HepG2 (cell line): ENCODE results near the gene ARSB. TPM values are rescaled to one million over a fixed set of nuclear protein-coding genes. Genes with fewer than 3 reads are reported as not detected.

Experiments
- ADNP ChIP-seq: sonication (generic); formaldehyde crosslinking; IDR thresholded peaks from 2 replicates; pipeline ENCODE4 v1.4.0; 2020; ENCODE audit warnings: missing genetic modification reagents
- RARA ChIP-seq: IDR thresholded peaks from 2 replicates; pipeline ENCODE4 v1.6.1; 2016; ENCODE audit warnings: missing genetic modification reagents, missing compliant biosample characterization
- RORA ChIP-seq: sonication (generic); formaldehyde crosslinking; IDR thresholded peaks from 2 replicates; pipeline ENCODE4 v1.5.0; 2020; ENCODE audit warnings: mild to moderate bottlenecking, missing genetic modification reagents, moderate library complexity
- SCMH1 ChIP-seq: sonication (generic); formaldehyde crosslinking; IDR thresholded peaks from 2 replicates; pipeline ENCODE4 v1.9.0; 2021; ENCODE audit warnings: missing genetic modification reagents, mild to moderate bottlenecking, borderline replicate concordance
- ZBTB2 ChIP-seq: sonication (generic); formaldehyde crosslinking; IDR thresholded peaks from 2 replicates; pipeline ENCODE4 v1.8.0; 2022; ENCODE audit warnings: low read depth, missing genetic modification reagents
- ZBTB20 ChIP-seq: sonication (generic); formaldehyde crosslinking; IDR thresholded peaks from 2 replicates; pipeline ENCODE4 v1.8.1; 2023; ENCODE audit warnings: missing genetic modification reagents, low read depth, mild to moderate bottlenecking, borderline replicate concordance
- ZC3H4 ChIP-seq: sonication (generic); formaldehyde crosslinking; IDR thresholded peaks from 2 replicates; pipeline ENCODE4 v1.4.0; 2020; ENCODE audit warnings: missing genetic modification reagents, borderline replicate concordance
- ZNF136 ChIP-seq: sonication (generic); formaldehyde crosslinking; IDR thresholded peaks from 2 replicates; pipeline ENCODE4 v1.8.1; 2022; ENCODE audit warnings: low read depth, mild to moderate bottlenecking, moderate library complexity, missing genetic modification reagents
- ZNF691 ChIP-seq: sonication (generic); formaldehyde crosslinking; IDR thresholded peaks from 2 replicates; pipeline ENCODE4 v1.4.0; 2020; ENCODE audit warnings: missing genetic modification reagents, low read depth, mild to moderate bottlenecking, borderline replicate concordance
- polyA plus RNA-seq, 8 experiments: library from polyadenylated mRNA; depleted of rRNA in 3 of 8; stranded (reverse) in 7 of 8; unstranded in 1 of 8; fragments of >200 nt; fragmentation: Illumina TruSeq in 4 of 8; extraction: Trizol in 4 of 8; gene quantifications; 2 replicates each; pipeline versions ENCODE4 v1.2.1 to v1.2.3, GENCODE V29; 2011 to 2016; ENCODE audit warnings: low read depth in 4 of 8, missing spikeins in 1 of 8, mixed read lengths in 1 of 8; ENCODE audit not compliant: insufficient read depth in 1 of 8
- total RNA-seq, 5 experiments: library from RNA; depleted of rRNA; stranded (reverse); fragments of >200 nt; fragmentation: Illumina TruSeq; extraction: Trizol; gene quantifications; 2 replicates each; pipeline ENCODE4 v1.2.3, GENCODE V29; 2016; ENCODE audit warnings: low read depth in 1 of 5
- TF ChIP-seq, protein P1 (sequence below): sonication (generic); formaldehyde crosslinking; IDR thresholded peaks from 2 replicates; pipeline ENCODE4 v1.5.1; 2020; ENCODE audit warnings: mild to moderate bottlenecking, moderate library complexity, missing genetic modification reagents
- TF ChIP-seq, protein P2 (sequence below): sonication (generic); formaldehyde crosslinking; IDR thresholded peaks from 2 replicates; pipeline ENCODE4 v1.9.0; 2021; ENCODE audit warnings: mild to moderate bottlenecking, missing genetic modification reagents
- TF ChIP-seq, protein P3 (sequence below), 2 experiments: fragments of 450-650 bp in 1 of 2; sonication (generic) in 1 of 2; formaldehyde crosslinking; IDR thresholded peaks; 2 replicates each; pipeline versions ENCODE4 v1.5.0 to v1.8.0; 2020 to 2022; ENCODE audit warnings: mild to moderate bottlenecking in 1 of 2, missing genetic modification reagents in 1 of 2
- TF ChIP-seq, protein P4 (sequence below): sonication (generic); formaldehyde crosslinking; IDR thresholded peaks from 2 replicates; pipeline ENCODE4 v1.5.0; 2020; ENCODE audit warnings: missing genetic modification reagents

The ARSB gene
- total and polyA plus RNA-seq, 2 of the 13 experiments (the other 11 are each of a cell fraction or from before 2014, with no cell fraction given), result 52.6 to 66.4 TPM

DNA sequence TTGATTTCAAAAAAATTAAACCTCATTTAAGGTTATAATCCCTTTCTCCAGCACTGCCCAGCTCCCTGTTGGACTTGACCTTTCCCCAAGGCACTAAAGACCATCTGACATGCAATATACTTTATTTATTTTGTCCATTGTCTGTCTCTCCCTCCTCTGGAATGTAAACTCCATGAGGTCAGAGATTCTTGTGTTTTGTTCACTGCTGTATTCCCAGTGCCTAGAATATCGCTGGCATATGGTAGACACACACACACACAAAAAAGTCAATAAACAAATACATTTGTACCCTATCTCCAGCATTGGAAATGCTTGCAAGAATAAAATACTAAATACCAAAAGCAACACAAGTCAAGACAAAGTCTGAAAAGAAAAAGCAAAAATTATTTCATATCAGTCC, 17.3 kb upstream of the ARSB start (continued):
- TF ChIP-seq, protein P1, sequence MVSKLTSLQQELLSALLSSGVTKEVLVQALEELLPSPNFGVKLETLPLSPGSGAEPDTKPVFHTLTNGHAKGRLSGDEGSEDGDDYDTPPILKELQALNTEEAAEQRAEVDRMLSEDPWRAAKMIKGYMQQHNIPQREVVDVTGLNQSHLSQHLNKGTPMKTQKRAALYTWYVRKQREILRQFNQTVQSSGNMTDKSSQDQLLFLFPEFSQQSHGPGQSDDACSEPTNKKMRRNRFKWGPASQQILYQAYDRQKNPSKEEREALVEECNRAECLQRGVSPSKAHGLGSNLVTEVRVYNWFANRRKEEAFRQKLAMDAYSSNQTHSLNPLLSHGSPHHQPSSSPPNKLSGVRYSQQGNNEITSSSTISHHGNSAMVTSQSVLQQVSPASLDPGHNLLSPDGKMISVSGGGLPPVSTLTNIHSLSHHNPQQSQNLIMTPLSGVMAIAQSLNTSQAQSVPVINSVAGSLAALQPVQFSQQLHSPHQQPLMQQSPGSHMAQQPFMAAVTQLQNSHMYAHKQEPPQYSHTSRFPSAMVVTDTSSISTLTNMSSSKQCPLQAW, result no peak
- no peak for TF ChIP-seq ZNF136 (CRISPR knock-in tag)
- peak; percentile 91 for TF ChIP-seq RARA
- TF ChIP-seq SCMH1 (CRISPR knock-in tag), result no peak
- no peak for TF ChIP-seq ADNP (CRISPR knock-in tag)
- TF ChIP-seq, protein P2, sequence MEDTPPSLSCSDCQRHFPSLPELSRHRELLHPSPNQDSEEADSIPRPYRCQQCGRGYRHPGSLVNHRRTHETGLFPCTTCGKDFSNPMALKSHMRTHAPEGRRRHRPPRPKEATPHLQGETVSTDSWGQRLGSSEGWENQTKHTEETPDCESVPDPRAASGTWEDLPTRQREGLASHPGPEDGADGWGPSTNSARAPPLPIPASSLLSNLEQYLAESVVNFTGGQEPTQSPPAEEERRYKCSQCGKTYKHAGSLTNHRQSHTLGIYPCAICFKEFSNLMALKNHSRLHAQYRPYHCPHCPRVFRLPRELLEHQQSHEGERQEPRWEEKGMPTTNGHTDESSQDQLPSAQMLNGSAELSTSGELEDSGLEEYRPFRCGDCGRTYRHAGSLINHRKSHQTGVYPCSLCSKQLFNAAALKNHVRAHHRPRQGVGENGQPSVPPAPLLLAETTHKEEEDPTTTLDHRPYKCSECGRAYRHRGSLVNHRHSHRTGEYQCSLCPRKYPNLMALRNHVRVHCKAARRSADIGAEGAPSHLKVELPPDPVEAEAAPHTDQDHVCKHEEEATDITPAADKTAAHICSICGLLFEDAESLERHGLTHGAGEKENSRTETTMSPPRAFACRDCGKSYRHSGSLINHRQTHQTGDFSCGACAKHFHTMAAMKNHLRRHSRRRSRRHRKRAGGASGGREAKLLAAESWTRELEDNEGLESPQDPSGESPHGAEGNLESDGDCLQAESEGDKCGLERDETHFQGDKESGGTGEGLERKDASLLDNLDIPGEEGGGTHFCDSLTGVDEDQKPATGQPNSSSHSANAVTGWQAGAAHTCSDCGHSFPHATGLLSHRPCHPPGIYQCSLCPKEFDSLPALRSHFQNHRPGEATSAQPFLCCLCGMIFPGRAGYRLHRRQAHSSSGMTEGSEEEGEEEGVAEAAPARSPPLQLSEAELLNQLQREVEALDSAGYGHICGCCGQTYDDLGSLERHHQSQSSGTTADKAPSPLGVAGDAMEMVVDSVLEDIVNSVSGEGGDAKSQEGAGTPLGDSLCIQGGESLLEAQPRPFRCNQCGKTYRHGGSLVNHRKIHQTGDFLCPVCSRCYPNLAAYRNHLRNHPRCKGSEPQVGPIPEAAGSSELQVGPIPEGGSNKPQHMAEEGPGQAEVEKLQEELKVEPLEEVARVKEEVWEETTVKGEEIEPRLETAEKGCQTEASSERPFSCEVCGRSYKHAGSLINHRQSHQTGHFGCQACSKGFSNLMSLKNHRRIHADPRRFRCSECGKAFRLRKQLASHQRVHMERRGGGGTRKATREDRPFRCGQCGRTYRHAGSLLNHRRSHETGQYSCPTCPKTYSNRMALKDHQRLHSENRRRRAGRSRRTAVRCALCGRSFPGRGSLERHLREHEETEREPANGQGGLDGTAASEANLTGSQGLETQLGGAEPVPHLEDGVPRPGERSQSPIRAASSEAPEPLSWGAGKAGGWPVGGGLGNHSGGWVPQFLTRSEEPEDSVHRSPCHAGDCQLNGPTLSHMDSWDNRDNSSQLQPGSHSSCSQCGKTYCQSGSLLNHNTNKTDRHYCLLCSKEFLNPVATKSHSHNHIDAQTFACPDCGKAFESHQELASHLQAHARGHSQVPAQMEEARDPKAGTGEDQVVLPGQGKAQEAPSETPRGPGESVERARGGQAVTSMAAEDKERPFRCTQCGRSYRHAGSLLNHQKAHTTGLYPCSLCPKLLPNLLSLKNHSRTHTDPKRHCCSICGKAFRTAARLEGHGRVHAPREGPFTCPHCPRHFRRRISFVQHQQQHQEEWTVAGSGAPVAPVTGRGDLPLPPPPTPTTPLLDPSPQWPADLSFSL (CRISPR knock-in tag), result peak; percentile 63; the same call in 1 of the 2 replicates
- no peak for TF ChIP-seq ZC3H4 (CRISPR knock-in tag)
- no peak for TF ChIP-seq ZBTB2
- peak; percentile 65; the same call in 1 of the 2 replicates for TF ChIP-seq ZBTB20 (CRISPR knock-in tag)
- TF ChIP-seq, protein P3, sequence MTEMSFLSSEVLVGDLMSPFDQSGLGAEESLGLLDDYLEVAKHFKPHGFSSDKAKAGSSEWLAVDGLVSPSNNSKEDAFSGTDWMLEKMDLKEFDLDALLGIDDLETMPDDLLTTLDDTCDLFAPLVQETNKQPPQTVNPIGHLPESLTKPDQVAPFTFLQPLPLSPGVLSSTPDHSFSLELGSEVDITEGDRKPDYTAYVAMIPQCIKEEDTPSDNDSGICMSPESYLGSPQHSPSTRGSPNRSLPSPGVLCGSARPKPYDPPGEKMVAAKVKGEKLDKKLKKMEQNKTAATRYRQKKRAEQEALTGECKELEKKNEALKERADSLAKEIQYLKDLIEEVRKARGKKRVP (CRISPR knock-in tag; IDR thresholded peaks at IDR 0.05), result no peak
- TF ChIP-seq, protein P4, sequence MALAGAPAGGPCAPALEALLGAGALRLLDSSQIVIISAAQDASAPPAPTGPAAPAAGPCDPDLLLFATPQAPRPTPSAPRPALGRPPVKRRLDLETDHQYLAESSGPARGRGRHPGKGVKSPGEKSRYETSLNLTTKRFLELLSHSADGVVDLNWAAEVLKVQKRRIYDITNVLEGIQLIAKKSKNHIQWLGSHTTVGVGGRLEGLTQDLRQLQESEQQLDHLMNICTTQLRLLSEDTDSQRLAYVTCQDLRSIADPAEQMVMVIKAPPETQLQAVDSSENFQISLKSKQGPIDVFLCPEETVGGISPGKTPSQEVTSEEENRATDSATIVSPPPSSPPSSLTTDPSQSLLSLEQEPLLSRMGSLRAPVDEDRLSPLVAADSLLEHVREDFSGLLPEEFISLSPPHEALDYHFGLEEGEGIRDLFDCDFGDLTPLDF (CRISPR knock-in tag), result no peak
- TF ChIP-seq ZNF691, result no peak
- TF ChIP-seq RORA (CRISPR knock-in tag), result no peak
